GM18505 (cell line): Measurements from ENCODE around the gene OSTN.

Experiments used
- ATAC-seq: cut with Tn5 transposase; IDR thresholded peaks from one replicate; pipeline ENCODE4 v1.9.1; 2021; ENCODE audit not compliant: unreplicated experiment
- POLR2A ChIP-seq: IDR thresholded peaks from 4 replicates; pipeline ENCODE4 v1.6.1; 2011; ENCODE audit warnings: borderline replicate concordance; ENCODE audit not compliant: insufficient read depth, insufficient read length; ENCODE audit errors: extremely low read depth

The OSTN gene

DNA sequence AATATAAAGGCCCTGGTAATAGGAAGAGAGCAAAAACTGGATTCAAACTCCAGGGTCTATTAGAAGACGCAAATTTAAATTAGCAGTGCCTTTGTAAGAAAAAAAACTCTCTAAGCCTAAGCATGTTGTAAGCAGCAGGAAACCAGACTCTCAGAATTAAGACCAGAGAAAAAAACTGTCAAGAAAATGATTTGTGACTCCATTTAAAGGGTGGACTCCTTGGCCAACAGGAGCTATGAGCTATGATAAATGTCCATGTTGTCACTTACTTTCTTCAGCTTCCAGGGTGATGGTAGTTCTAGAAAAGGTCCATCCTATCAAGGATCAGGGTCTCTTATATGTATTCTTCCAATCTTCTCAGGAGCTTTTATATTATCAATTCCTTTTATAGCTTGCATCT is 95.2 kb downstream of the OSTN start:
- ATAC-seq: no peak
- no peak for TF ChIP-seq POLR2A

DNA sequence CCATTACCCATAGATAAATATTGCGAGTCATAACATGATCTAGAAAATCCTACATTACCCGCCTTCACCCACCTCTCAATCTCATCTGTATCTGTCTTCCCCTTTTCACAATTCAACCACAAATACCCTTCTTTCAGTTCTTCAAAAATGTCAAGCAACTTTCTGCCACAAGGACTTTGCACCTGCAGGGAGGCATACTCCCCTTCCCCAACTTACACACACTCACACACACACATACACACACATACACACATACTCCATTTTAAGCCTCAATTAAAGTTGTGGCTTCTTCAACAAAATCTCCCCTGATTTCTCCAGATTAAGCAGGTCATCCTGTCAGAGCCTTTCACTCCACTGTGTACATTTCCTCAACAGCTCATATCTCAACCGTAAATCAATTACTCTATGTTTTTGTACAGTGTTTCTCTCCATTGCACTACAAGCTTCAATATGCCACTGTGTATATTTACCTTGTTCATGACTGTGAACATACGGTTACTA is 97.0 kb downstream of the OSTN start:
- no peak for TF ChIP-seq POLR2A
- ATAC-seq: peak; percentile 93

DNA sequence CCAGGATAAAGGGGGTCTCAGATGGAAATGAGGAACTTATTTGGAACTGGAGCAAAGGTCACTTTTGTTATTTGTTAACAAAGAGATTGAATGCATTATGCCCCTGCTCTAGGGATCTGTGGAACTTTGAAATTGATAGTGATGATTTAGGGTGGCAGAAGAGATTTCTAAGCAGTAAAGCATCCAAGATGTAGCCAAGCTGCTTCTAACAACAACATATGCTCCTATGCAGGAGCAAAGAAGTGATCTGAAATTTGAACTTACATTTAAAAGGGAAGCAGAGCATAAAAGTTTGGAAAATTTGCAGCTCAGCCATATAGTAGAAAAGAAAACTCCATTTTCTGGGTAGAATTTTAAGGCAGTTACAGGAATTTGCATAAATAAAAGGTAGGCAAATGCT is 99.8 kb downstream of the OSTN start:
- no peak for TF ChIP-seq POLR2A
- ATAC-seq: no peak

DNA sequence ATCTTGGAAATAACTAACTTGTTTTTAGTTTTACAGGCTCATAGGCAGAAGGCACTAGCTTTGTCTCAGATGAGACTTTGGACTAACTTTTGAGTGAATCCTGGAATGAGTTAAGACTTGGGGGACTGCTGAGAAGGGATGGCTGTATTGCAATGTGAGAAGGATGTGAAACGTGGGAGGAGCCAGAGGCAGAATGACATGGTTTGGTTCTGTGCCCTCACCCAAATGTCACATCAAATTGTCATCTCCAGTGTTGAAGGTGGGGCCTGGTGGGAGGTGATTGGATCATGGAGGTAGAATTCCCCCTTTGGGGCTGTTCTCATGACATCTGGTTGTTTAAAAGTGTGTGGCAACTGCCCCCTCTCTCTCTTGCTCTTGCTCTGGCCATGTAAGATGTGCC is 101.4 kb downstream of the OSTN start:
- ATAC-seq: no peak
- TF ChIP-seq POLR2A: no peak

- ATAC-seq: peak; percentile 74
- no peak for TF ChIP-seq POLR2A
These were observed 102.0 kb downstream of the OSTN start for GRCh38 chr3:191301017-191301416.

DNA sequence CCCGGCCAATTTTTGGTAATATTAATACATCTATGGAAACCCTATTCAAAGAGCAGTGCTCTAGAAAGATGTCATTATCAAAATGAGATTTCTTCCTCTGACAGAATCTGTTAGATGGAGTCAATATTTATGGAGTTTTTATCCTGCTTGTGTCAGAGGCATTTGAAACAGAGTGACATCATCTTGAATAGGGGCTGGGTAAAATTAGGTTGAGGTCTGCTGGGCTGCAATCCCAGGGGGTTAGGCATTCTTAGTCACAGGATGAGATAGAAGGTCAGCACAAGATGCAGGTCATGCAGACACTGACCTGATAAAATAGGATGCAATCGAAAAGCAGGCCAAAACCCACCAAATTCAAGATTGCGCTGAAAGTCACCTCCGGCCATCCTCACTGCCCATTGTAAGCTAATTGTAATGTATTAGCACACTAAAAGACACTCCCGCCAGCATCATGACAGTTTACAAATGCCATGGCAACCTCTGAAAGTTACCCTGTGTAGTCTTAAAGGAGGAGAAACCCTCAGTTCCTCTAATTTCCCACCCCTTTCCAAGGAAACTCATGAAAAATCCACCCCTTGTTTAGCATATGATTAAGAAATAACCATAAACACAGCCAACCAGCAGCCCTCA is 102.9 kb downstream of the OSTN start:
- no peak for ATAC-seq
- TF ChIP-seq POLR2A: no peak

- no peak for ATAC-seq
- TF ChIP-seq POLR2A: no peak
These were observed 103.4 kb downstream of the OSTN start for GRCh38 chr3:191302451-191302850.

GRCh38 chr3:191303596-191303995 is 104.6 kb downstream of the OSTN start:
- TF ChIP-seq POLR2A: no peak
- ATAC-seq: no peak

- no peak for ATAC-seq
- TF ChIP-seq POLR2A: no peak
These were observed 107.4 kb downstream of the OSTN start for GRCh38 chr3:191306428-191306827.

GRCh38 chr3:191307341-191307740 is 108.3 kb downstream of the OSTN start:
- TF ChIP-seq POLR2A: no peak
- ATAC-seq: no peak

DNA sequence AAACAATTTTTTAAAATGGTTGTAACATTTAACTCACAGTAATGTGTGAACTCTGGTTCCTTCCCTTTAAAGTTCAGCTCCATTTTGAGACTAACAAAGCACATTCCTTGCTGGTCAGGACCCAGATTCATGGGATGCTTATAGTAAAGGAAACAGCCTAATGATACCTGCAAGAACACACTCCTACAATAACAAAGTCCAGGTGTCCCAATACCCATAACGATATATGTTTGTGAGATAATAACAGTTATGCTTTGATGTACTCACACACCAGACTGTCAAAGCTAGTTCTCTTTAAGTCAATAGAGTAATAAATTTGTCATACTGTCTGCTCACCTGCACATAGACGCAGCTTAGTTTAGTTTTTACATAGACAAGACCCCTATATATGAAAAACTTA is 114.3 kb downstream of the OSTN start:
- no peak for TF ChIP-seq POLR2A
- no peak for ATAC-seq

DNA sequence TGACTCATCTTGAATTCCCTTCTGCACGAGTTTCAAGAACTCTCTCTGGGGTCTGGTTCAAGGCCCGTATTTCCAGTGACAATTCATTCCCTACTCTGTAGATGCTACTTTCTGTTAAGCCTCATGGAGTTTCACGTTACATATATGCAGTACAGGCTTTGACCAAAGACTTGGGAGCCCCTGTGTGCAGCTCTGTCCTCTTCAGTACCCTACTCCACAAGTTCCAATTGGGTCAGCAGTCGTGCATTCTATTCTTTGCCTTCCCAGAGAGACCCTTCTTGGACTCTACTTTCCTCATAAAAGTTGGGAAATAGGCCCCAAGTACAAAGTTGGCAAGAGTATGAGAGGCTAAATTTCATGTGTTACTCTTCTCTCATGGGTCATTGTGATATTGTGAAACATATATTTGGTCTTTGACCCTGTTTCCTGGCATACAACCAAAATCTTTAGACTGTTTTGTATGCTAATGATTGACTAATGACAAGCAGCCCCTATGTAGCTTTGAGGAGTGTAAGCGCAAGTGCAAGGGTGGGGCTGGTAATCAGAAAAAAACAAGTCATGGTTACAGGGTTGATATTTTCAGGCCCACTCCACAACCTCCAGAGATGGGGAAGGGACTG is 115.2 kb downstream of the OSTN start:
- no peak for ATAC-seq
- TF ChIP-seq POLR2A: no peak
